Subcutaneous adipose tissue (tissue), 4 donors: Measurements from ENCODE around the gene MCC. TPM values are rescaled to one million over a fixed set of nuclear protein-coding genes. Genes with fewer than 3 reads are reported as not detected.

Experiments used
- CTCF ChIP-seq: fragments of 450-650 bp; IDR thresholded peaks from one replicate; pipeline ENCODE4 v1.5.1; 2016; ENCODE audit warnings: low read depth, mild to moderate bottlenecking, control low read depth, antibody characterized with exemption, moderate library complexity
- total RNA-seq, 4 donors: library from RNA; depleted of rRNA; stranded (reverse); fragments of >200 nt; gene quantifications; one replicate each; pipeline ENCODE4 v1.1.0, GENCODE V29; 2016

MCC gene
- total RNA-seq, 4 donors from 2014 or later, result 15.0 to 57.3 (median 23.7) TPM

GRCh38 chr5:113237893-113238292 lies 250.4 kb downstream of the MCC start:
- TF ChIP-seq CTCF, result no peak

GRCh38 chr5:113236536-113237288 lies 251.5 kb downstream of the MCC start:
- TF ChIP-seq CTCF, result no peak

- no peak for TF ChIP-seq CTCF
Measured at GRCh38 chr5:113235884-113236283, 252.4 kb downstream of the MCC start.

GRCh38 chr5:113234546-113234945 lies 253.7 kb downstream of the MCC start:
- TF ChIP-seq CTCF, result no peak

GRCh38 chr5:113233606-113234005 lies 254.6 kb downstream of the MCC start:
- no peak for TF ChIP-seq CTCF

- TF ChIP-seq CTCF, result no peak
Measured at GRCh38 chr5:113232667-113233066, 255.6 kb downstream of the MCC start.

GRCh38 chr5:113232221-113232620 lies 256.0 kb downstream of the MCC start:
- TF ChIP-seq CTCF, result no peak
